Neuron (in vitro differentiated cells): ENCODE data around the gene CCNK.

Source experiments
- H2AFZ ChIP-seq: one replicate; pipeline ENCODE4 v1.6.1; 2013; ENCODE audit warnings: low read depth, mild to moderate bottlenecking, inconsistent platforms, low read length, moderate library complexity
- H3K27me3 ChIP-seq: one replicate; pipeline ENCODE4 v1.6.1; 2013; ENCODE audit warnings: low read length; ENCODE audit not compliant: insufficient read depth
- H3K36me3 ChIP-seq: one replicate; pipeline ENCODE4 v1.6.1; 2013; ENCODE audit warnings: low read length; ENCODE audit not compliant: insufficient read depth
- H3K4me1 ChIP-seq: one replicate; pipeline ENCODE4 v1.6.1; 2013; ENCODE audit warnings: low read length; ENCODE audit not compliant: insufficient read depth
- H3K4me3 ChIP-seq: 2 replicates; pipeline ENCODE4 v1.5.1; 2013; ENCODE audit warnings: mild to moderate bottlenecking, low read length, moderate library complexity
- H3K9me3 ChIP-seq: one replicate; pipeline ENCODE4 v1.6.1; 2013; ENCODE audit warnings: low read length

CCNK gene

DNA sequence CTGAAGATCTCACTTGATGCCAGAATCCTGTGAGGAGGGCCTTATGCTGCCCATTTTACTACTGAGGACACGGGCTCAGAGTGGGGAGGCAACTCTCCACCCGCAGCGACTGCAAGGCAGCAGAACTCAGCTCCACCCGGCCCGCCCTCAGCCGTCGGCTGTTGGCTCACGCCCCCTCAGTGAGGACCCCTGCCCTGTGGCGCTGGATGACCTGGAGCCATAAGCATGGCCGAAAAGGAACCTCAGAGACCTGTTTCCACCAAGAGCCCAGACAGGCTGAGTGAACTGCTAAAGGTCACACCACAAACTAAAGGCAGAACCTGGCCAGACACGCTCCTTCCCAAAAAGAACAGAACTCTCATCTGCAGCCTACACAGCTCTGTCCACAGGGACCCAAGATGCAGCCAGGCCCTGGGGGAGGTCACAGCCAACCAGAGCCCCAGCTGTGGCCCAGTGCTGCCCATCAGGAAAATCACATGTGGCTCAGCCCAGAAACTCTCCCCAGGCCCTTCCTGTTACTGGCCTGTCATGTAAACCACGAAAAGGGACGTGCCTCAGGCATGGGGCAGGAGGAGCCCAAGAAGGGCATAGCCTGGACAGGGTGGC, 32.8 kb downstream of the CCNK start:
- H3K27me3 ChIP-seq: no peaks in the 10 kb centered on the region
- H3K36me3 ChIP-seq: peaks cover 42% of the 10 kb centered on the region
- H3K4me3 ChIP-seq: no peak overlapping the region

GRCh38 chr14:99514552-99515300, 33.5 kb downstream of the CCNK start:
- H3K4me1 ChIP-seq: no peaks in the 10 kb centered on the region
- H3K4me3 ChIP-seq: no peak overlapping the region
- H2AFZ ChIP-seq: no peak overlapping the region
- no peaks in the 10 kb centered on the region for H3K27me3 ChIP-seq
- H3K9me3 ChIP-seq: no peaks in the 10 kb centered on the region
- H3K36me3 ChIP-seq: peaks cover 38% of the 10 kb centered on the region

More for the DNA sequence above, 32.8 kb downstream of the CCNK start:
- no peak overlapping the region for H2AFZ ChIP-seq
- no peaks in the 10 kb centered on the region for H3K4me1 ChIP-seq
- H3K9me3 ChIP-seq: no peaks in the 10 kb centered on the region

GRCh38 chr14:99515301-99516155, 34.3 kb downstream of the CCNK start:
- H3K9me3 ChIP-seq: no peaks in the 10 kb centered on the region
- H3K27me3 ChIP-seq: no peaks in the 10 kb centered on the region
- H2AFZ ChIP-seq: no peak overlapping the region
- peaks cover 38% of the 10 kb centered on the region for H3K36me3 ChIP-seq
- H3K4me1 ChIP-seq: no peaks in the 10 kb centered on the region
- H3K4me3 ChIP-seq: no peak overlapping the region

DNA sequence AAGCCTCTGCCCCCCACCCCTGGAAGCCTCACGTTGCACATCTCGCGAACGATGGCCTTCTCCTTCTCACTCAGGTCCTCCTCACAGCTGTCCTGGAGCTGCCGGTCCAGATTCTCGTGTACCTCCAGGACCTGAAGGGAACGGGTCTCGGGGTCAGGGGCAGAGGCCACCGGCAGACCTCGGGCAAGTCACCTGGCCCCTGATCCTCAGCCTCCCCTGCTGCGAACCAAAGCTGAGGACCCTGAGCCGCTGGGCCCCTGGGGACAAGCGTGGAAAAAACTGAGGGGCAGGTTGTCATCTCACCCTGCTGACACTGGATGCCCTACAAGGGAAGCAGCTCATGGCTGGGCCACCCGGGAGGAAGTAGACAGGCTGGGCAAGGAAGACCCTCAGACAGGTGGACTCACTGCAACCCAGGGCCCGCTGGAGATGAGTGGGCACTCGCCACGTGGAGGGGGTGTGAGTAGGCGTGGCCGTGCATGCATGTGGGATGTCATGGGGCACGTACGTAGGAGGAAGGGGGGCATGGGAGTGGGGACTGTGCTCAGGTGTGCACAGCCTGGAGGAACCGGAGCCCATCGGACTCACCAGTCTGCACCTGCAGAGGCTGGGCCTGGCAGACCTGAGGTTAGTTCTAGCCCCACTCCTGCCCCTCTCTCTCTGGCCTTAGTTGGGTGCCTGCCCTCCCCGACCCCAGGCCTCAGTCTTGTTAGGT, 35.1 kb downstream of the CCNK start:
- H3K9me3 ChIP-seq: no peaks in the 10 kb centered on the region
- H2AFZ ChIP-seq: no peak overlapping the region
- no peaks in the 10 kb centered on the region for H3K4me1 ChIP-seq
- no peaks in the 10 kb centered on the region for H3K27me3 ChIP-seq
- peaks cover 40% of the 10 kb centered on the region for H3K36me3 ChIP-seq
- no peak overlapping the region for H3K4me3 ChIP-seq

GRCh38 chr14:99516871-99517642, 35.8 kb downstream of the CCNK start:
- Histone ChIP-seq H2AFZ (no peak overlapping the region), H3K36me3 (peaks cover 40% of the 10 kb centered on the region), H3K4me3 (no peak overlapping the region), H3K9me3 (no peaks in the 10 kb centered on the region), H3K27me3 (no peaks in the 10 kb centered on the region), H3K4me1 (peaks cover 2% of the 10 kb centered on the region)

DNA sequence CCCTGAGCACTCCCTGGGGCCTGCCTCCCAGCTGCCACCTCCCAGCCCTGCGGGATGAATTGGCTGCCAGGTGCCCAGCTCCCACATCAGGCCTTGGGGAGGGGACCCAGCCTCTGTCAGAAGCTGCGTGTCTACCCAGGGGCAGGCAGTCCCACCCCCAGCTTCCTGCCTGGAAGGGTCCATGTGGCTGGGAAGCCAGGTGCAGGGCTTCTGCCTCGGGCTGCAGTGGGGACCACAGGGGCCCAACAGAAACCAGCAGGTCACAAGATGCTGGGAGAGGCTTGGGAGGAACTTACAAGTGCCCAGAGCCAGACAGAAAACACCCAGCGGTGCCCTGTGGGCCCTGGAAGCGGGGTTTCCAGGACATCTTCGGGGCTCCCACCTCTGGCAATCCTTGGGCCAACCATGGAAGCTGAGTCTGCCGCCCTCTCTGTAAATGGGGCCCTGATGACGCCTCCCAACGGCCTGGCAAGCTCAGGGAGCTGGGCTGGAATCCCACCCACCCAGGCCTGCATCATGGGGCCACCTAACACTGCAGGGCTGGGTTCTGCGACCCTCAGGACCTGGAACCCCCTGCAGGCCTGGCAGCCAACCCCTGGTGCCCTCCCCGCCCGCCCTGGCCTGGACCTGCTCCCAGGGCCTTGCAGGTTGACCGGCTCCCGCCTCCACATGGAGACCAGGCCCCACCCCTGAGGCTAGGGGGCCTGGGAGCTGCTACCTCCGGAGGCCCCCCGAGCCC, 36.6 kb downstream of the CCNK start:
- no peak overlapping the region for H2AFZ ChIP-seq
- no peak overlapping the region for H3K4me3 ChIP-seq
- H3K4me1 ChIP-seq: peaks cover 10% of the 10 kb centered on the region
- no peaks in the 10 kb centered on the region for H3K27me3 ChIP-seq
- H3K9me3 ChIP-seq: no peaks in the 10 kb centered on the region
- H3K36me3 ChIP-seq: peaks cover 35% of the 10 kb centered on the region

GRCh38 chr14:99518441-99519346, 37.5 kb downstream of the CCNK start:
- no peaks in the 10 kb centered on the region for H3K27me3 ChIP-seq
- H3K4me3 ChIP-seq: no peak overlapping the region
- H2AFZ ChIP-seq: no peak overlapping the region
- no peaks in the 10 kb centered on the region for H3K9me3 ChIP-seq
- H3K4me1 ChIP-seq: peaks cover 19% of the 10 kb centered on the region
- peaks cover 27% of the 10 kb centered on the region for H3K36me3 ChIP-seq

GRCh38 chr14:99519347-99519881, 38.2 kb downstream of the CCNK start:
- no peaks in the 10 kb centered on the region for H3K27me3 ChIP-seq
- H2AFZ ChIP-seq: no peak overlapping the region
- H3K36me3 ChIP-seq: peaks cover 21% of the 10 kb centered on the region
- H3K9me3 ChIP-seq: no peaks in the 10 kb centered on the region
- H3K4me1 ChIP-seq: peaks cover 25% of the 10 kb centered on the region
- H3K4me3 ChIP-seq: no peak overlapping the region

- H3K4me1 ChIP-seq: peaks cover 30% of the 10 kb centered on the region
- no peaks in the 10 kb centered on the region for H3K9me3 ChIP-seq
- H2AFZ ChIP-seq: no peak overlapping the region
- H3K27me3 ChIP-seq: no peaks in the 10 kb centered on the region
- H3K4me3 ChIP-seq: no peak overlapping the region
- peaks cover 18% of the 10 kb centered on the region for H3K36me3 ChIP-seq
Measured at GRCh38 chr14:99519931-99520421, 38.8 kb downstream of the CCNK start.

GRCh38 chr14:99520571-99521081, 39.4 kb downstream of the CCNK start:
- H2AFZ ChIP-seq: no peak overlapping the region
- H3K4me3 ChIP-seq: no peak overlapping the region
- H3K36me3 ChIP-seq: peaks cover 15% of the 10 kb centered on the region
- no peaks in the 10 kb centered on the region for H3K9me3 ChIP-seq
- H3K4me1 ChIP-seq: peaks cover 35% of the 10 kb centered on the region
- no peaks in the 10 kb centered on the region for H3K27me3 ChIP-seq
